ENCODE results near the gene TMTC1.

The TMTC1 gene

GRCh38 chr12:29778531-29778930 is 5.2 kb downstream of the TMTC1 start:
- no peak for DNase-seq

GRCh38 chr12:29773076-29773475 is 10.7 kb downstream of the TMTC1 start:
- DNase-seq = no peak

- no peak for DNase-seq
Measured at GRCh38 chr12:29771786-29772185, 12.0 kb downstream of the TMTC1 start.

GRCh38 chr12:29771165-29771564 is 12.6 kb downstream of the TMTC1 start:
- no peak for DNase-seq

GRCh38 chr12:29769162-29769858 is 14.4 kb downstream of the TMTC1 start:
- no peak for DNase-seq

GRCh38 chr12:29768372-29768771 is 15.4 kb downstream of the TMTC1 start:
- DNase-seq = no peak

- no peak for DNase-seq
Measured at GRCh38 chr12:29763301-29763683, 20.4 kb downstream of the TMTC1 start.

- DNase-seq = no peak
Measured at GRCh38 chr12:29762637-29763300, 21.0 kb downstream of the TMTC1 start.

- no peak for DNase-seq
Measured at GRCh38 chr12:29759950-29760349, 23.8 kb downstream of the TMTC1 start.

GRCh38 chr12:29756741-29757390 is 26.9 kb downstream of the TMTC1 start:
- DNase-seq = no peak

GRCh38 chr12:29754235-29755189 is 29.2 kb downstream of the TMTC1 start:
- no peak for DNase-seq

- DNase-seq = no peak
Measured at GRCh38 chr12:29752121-29752520, 31.6 kb downstream of the TMTC1 start.

GRCh38 chr12:29751676-29752075 is 32.1 kb downstream of the TMTC1 start:
- DNase-seq = no peak

- DNase-seq = no peak
Measured at GRCh38 chr12:29750928-29751220, 32.9 kb downstream of the TMTC1 start.

- no peak for DNase-seq
Measured at GRCh38 chr12:29750131-29750927, 33.4 kb downstream of the TMTC1 start.

- DNase-seq = no peak
Measured at GRCh38 chr12:29744365-29744764, 39.4 kb downstream of the TMTC1 start.

- DNase-seq = no peak
Measured at GRCh38 chr12:29743801-29744200, 39.9 kb downstream of the TMTC1 start.

GRCh38 chr12:29743077-29743476 is 40.7 kb downstream of the TMTC1 start:
- DNase-seq = no peak

- DNase-seq = no peak
Measured at GRCh38 chr12:29742646-29743045, 41.1 kb downstream of the TMTC1 start.

- DNase-seq = no peak
Measured at GRCh38 chr12:29741342-29742241, 42.1 kb downstream of the TMTC1 start.

GRCh38 chr12:29739279-29739991 is 44.3 kb downstream of the TMTC1 start:
- no peak for DNase-seq
